ENCODE measurements around the gene SULT1A2. TPM values are rescaled to one million over a fixed set of nuclear protein-coding genes. Genes with fewer than 3 reads are reported as not detected.
"Not testable (repeated sequence)": the region's sequence is repeated elsewhere in the genome, so short reads cannot be mapped to it uniquely, and the experiment has no call there.

Gene SULT1A2
- total RNA-seq, 1 donor from 2014 or later = 0.32 TPM

- H3K36me3 Mint-ChIP-seq (ENCODE audit: low read depth) = peaks cover 3% of the 10 kb centered on the region
- intact Hi-C loops (cut with micrococcal nuclease) = no loop called here
- no peak for DNase-seq (ENCODE audit: low spot score)
- no peak overlapping the region for H3K4me3 Mint-ChIP-seq (ENCODE audit: low read depth)
- no peaks in the 10 kb centered on the region for H3K4me1 Mint-ChIP-seq (ENCODE audit: low read depth)
- no peaks in the 10 kb centered on the region for H3K27me3 Mint-ChIP-seq (ENCODE audit: low read depth)
- no peak overlapping the region for H3K27ac Mint-ChIP-seq
- H3K9me3 Mint-ChIP-seq = no peaks in the 10 kb centered on the region
Measured at GRCh38 chr16:28572696-28573510, 23.9 kb downstream of the SULT1A2 start.

GRCh38 chr16:28569968-28570752 is 26.7 kb downstream of the SULT1A2 start:
- DNase-seq (ENCODE audit: low spot score) = no peak
- no peaks in the 10 kb centered on the region for H3K27me3 Mint-ChIP-seq (ENCODE audit: low read depth)
- H3K36me3 Mint-ChIP-seq (ENCODE audit: low read depth) = peaks cover 24% of the 10 kb centered on the region
- intact Hi-C loops (cut with micrococcal nuclease) = no loop called here
- no peaks in the 10 kb centered on the region for H3K4me1 Mint-ChIP-seq (ENCODE audit: low read depth)
- no peak overlapping the region for H3K27ac Mint-ChIP-seq
- no peak overlapping the region for H3K4me3 Mint-ChIP-seq (ENCODE audit: low read depth)
- H3K9me3 Mint-ChIP-seq = peaks cover 20% of the 10 kb centered on the region

- intact Hi-C loops (cut with micrococcal nuclease) = no loop called here
- no peaks in the 10 kb centered on the region for H3K27me3 Mint-ChIP-seq (ENCODE audit: low read depth)
- H3K36me3 Mint-ChIP-seq (ENCODE audit: low read depth) = peaks cover 30% of the 10 kb centered on the region
- no peaks in the 10 kb centered on the region for H3K4me1 Mint-ChIP-seq (ENCODE audit: low read depth)
- no peak for DNase-seq (ENCODE audit: low spot score)
- H3K4me3 Mint-ChIP-seq (ENCODE audit: low read depth) = no peak overlapping the region
- peaks cover 21% of the 10 kb centered on the region for H3K9me3 Mint-ChIP-seq
- no peak overlapping the region for H3K27ac Mint-ChIP-seq
Measured at GRCh38 chr16:28569021-28569420, 27.8 kb downstream of the SULT1A2 start.

GRCh38 chr16:28567292-28567691 is 29.6 kb downstream of the SULT1A2 start:
- no peaks in the 10 kb centered on the region for H3K4me1 Mint-ChIP-seq (ENCODE audit: low read depth)
- intact Hi-C loops (cut with micrococcal nuclease) = no loop called here
- no peak overlapping the region for H3K4me3 Mint-ChIP-seq (ENCODE audit: low read depth)
- peaks cover 32% of the 10 kb centered on the region for H3K36me3 Mint-ChIP-seq (ENCODE audit: low read depth)
- H3K9me3 Mint-ChIP-seq = peaks cover 21% of the 10 kb centered on the region
- no peak for DNase-seq (ENCODE audit: low spot score)
- H3K27ac Mint-ChIP-seq = no peak overlapping the region
- no peaks in the 10 kb centered on the region for H3K27me3 Mint-ChIP-seq (ENCODE audit: low read depth)

- peaks cover 36% of the 10 kb centered on the region for H3K36me3 Mint-ChIP-seq (ENCODE audit: low read depth)
- H3K27me3 Mint-ChIP-seq (ENCODE audit: low read depth); H3K4me1 Mint-ChIP-seq (ENCODE audit: low read depth); H3K27ac Mint-ChIP-seq; intact Hi-C loops (cut with micrococcal nuclease); H3K4me3 Mint-ChIP-seq (ENCODE audit: low read depth); DNase-seq (ENCODE audit: low spot score): not testable (repeated sequence)
- peaks cover 21% of the 10 kb centered on the region for H3K9me3 Mint-ChIP-seq
Measured at GRCh38 chr16:28566233-28566925, 30.5 kb downstream of the SULT1A2 start.

GRCh38 chr16:28563218-28563617 is 33.6 kb downstream of the SULT1A2 start:
- peaks cover 21% of the 10 kb centered on the region for H3K9me3 Mint-ChIP-seq
- intact Hi-C loops (cut with micrococcal nuclease) = no loop called here
- no peak overlapping the region for H3K4me3 Mint-ChIP-seq (ENCODE audit: low read depth)
- H3K27ac Mint-ChIP-seq = no peak overlapping the region
- H3K27me3 Mint-ChIP-seq (ENCODE audit: low read depth) = no peaks in the 10 kb centered on the region
- H3K36me3 Mint-ChIP-seq (ENCODE audit: low read depth) = peaks cover 53% of the 10 kb centered on the region
- H3K4me1 Mint-ChIP-seq (ENCODE audit: low read depth) = peaks cover 2% of the 10 kb centered on the region
- no peak for DNase-seq (ENCODE audit: low spot score)

- no peak for DNase-seq (ENCODE audit: low spot score)
- Mint-ChIP-seq H3K27ac (no peak overlapping the region), H3K4me1 (ENCODE audit: low read depth) (peaks cover 4% of the 10 kb centered on the region), H3K9me3 (peaks cover 15% of the 10 kb centered on the region), H3K4me3 (ENCODE audit: low read depth) (no peak overlapping the region), H3K36me3 (ENCODE audit: low read depth) (peaks cover 52% of the 10 kb centered on the region), H3K27me3 (ENCODE audit: low read depth) (no peaks in the 10 kb centered on the region)
- intact Hi-C loops (cut with micrococcal nuclease) = no loop called here
Measured at GRCh38 chr16:28562199-28562598, 34.7 kb downstream of the SULT1A2 start.

GRCh38 chr16:28561557-28562187 is 35.2 kb downstream of the SULT1A2 start:
- DNase-seq (ENCODE audit: low spot score) = no peak
- Mint-ChIP-seq H3K4me3 (ENCODE audit: low read depth) (no peak overlapping the region), H3K27ac (no peak overlapping the region), H3K9me3 (peaks cover 13% of the 10 kb centered on the region), H3K27me3 (ENCODE audit: low read depth) (no peaks in the 10 kb centered on the region), H3K36me3 (ENCODE audit: low read depth) (peaks cover 53% of the 10 kb centered on the region), H3K4me1 (ENCODE audit: low read depth) (peaks cover 6% of the 10 kb centered on the region)
- intact Hi-C loops (cut with micrococcal nuclease) = no loop called here

GRCh38 chr16:28558456-28558855 is 38.4 kb downstream of the SULT1A2 start:
- Mint-ChIP-seq H3K4me1 (ENCODE audit: low read depth) (peaks cover 14% of the 10 kb centered on the region), H3K4me3 (ENCODE audit: low read depth) (no peak overlapping the region), H3K9me3 (no peaks in the 10 kb centered on the region), H3K36me3 (ENCODE audit: low read depth) (peaks cover 37% of the 10 kb centered on the region), H3K27ac (no peak overlapping the region), H3K27me3 (ENCODE audit: low read depth) (no peaks in the 10 kb centered on the region)
- intact Hi-C loops (cut with micrococcal nuclease) = no loop called here
- DNase-seq (ENCODE audit: low spot score) = no peak

- no peak for DNase-seq (ENCODE audit: low spot score)
- no peak overlapping the region for H3K27ac Mint-ChIP-seq
- peaks cover 16% of the 10 kb centered on the region for H3K4me1 Mint-ChIP-seq (ENCODE audit: low read depth)
- H3K27me3 Mint-ChIP-seq (ENCODE audit: low read depth) = no peaks in the 10 kb centered on the region
- no peak overlapping the region for H3K4me3 Mint-ChIP-seq (ENCODE audit: low read depth)
- intact Hi-C loops (cut with micrococcal nuclease) = no loop called here
- H3K9me3 Mint-ChIP-seq = no peaks in the 10 kb centered on the region
- H3K36me3 Mint-ChIP-seq (ENCODE audit: low read depth) = peaks cover 37% of the 10 kb centered on the region
Measured at GRCh38 chr16:28556914-28557320, 39.9 kb downstream of the SULT1A2 start.

GRCh38 chr16:28555561-28555960 is 41.3 kb downstream of the SULT1A2 start:
- intact Hi-C loops (cut with micrococcal nuclease) = no loop called here
- Mint-ChIP-seq H3K36me3 (ENCODE audit: low read depth) (peaks cover 33% of the 10 kb centered on the region), H3K9me3 (no peaks in the 10 kb centered on the region), H3K27ac (peak overlapping the region; percentile 26), H3K4me3 (ENCODE audit: low read depth) (no peak overlapping the region), H3K4me1 (ENCODE audit: low read depth) (peaks cover 16% of the 10 kb centered on the region), H3K27me3 (ENCODE audit: low read depth) (no peaks in the 10 kb centered on the region)
- no peak for DNase-seq (ENCODE audit: low spot score)

GRCh38 chr16:28554634-28555423 is 42.0 kb downstream of the SULT1A2 start:
- H3K4me1 Mint-ChIP-seq (ENCODE audit: low read depth) = peaks cover 16% of the 10 kb centered on the region
- H3K4me3 Mint-ChIP-seq (ENCODE audit: low read depth) = peak overlapping the region; percentile 82
- peaks cover 29% of the 10 kb centered on the region for H3K36me3 Mint-ChIP-seq (ENCODE audit: low read depth)
- H3K27me3 Mint-ChIP-seq (ENCODE audit: low read depth) = no peaks in the 10 kb centered on the region
- H3K27ac Mint-ChIP-seq = peak overlapping the region; percentile 56
- no peak for DNase-seq (ENCODE audit: low spot score)
- intact Hi-C loops (cut with micrococcal nuclease) = no loop called here
- no peaks in the 10 kb centered on the region for H3K9me3 Mint-ChIP-seq

Measured in activated T-helper 2 cell treated with anti-CD3 and anti-CD28 coated beads, Interferon-gamma antibody, Interleukin-2, Interleukin-4, amounts not matched to agents 10 μg/mL and 5 μg/mL and 100 μg/mL, durations not matched to agents 14 hours and 24 hours and 36 hours (primary cell).